Measurements from ENCODE around the gene ARHGEF4. TPM values are rescaled to one million over a fixed set of nuclear protein-coding genes. Genes with fewer than 3 reads are reported as not detected.

ARHGEF4 gene
- total RNA-seq, 1 donor from 2014 or later: 11.1 TPM

GRCh38 chr2:130819608-130820278 is 17.0 kb upstream of the ARHGEF4 start:
- Histone ChIP-seq H3K36me3 (no peaks in the 10 kb centered on the region), H3K27ac (no peak overlapping the region), H3K9me3 (no peaks in the 10 kb centered on the region), H3K4me1 (no peaks in the 10 kb centered on the region), H3K4me3 (no peak overlapping the region), H3K27me3 (peaks cover 8% of the 10 kb centered on the region)
- TF ChIP-seq CTCF (IDR thresholded peaks at IDR 0.05): no peak
- peak; percentile 44 for DNase-seq
- no peak for ATAC-seq
- intact Hi-C loops (cut with DNase I): no loop called here

GRCh38 chr2:130820279-130820861 is 16.3 kb upstream of the ARHGEF4 start:
- Histone ChIP-seq H3K9me3 (no peaks in the 10 kb centered on the region), H3K4me1 (no peaks in the 10 kb centered on the region), H3K27me3 (peaks cover 8% of the 10 kb centered on the region), H3K4me3 (no peak overlapping the region), H3K27ac (no peak overlapping the region), H3K36me3 (no peaks in the 10 kb centered on the region)
- DNase-seq (peak; percentile 49), ATAC-seq (no peak)
- intact Hi-C loops (cut with DNase I): no loop called here
- no peak for TF ChIP-seq CTCF (IDR thresholded peaks at IDR 0.05)

- ATAC-seq (no peak), DNase-seq (peak; percentile 9)
- peaks cover 5% of the 10 kb centered on the region for H3K27me3 ChIP-seq
- no peak overlapping the region for H3K4me3 ChIP-seq
- H3K4me1 ChIP-seq: no peaks in the 10 kb centered on the region
- no peaks in the 10 kb centered on the region for H3K36me3 ChIP-seq
- intact Hi-C loops (cut with DNase I): no loop called here
- TF ChIP-seq CTCF (IDR thresholded peaks at IDR 0.05): no peak
- H3K27ac ChIP-seq: no peak overlapping the region
- H3K9me3 ChIP-seq: no peaks in the 10 kb centered on the region
Observed at GRCh38 chr2:130821867-130822266, 14.8 kb upstream of the ARHGEF4 start.

GRCh38 chr2:130822766-130823165 is 13.9 kb upstream of the ARHGEF4 start:
- intact Hi-C loops (cut with DNase I): no loop called here
- peaks cover 5% of the 10 kb centered on the region for H3K27me3 ChIP-seq
- peak; percentile 54 for DNase-seq
- H3K4me3 ChIP-seq: no peak overlapping the region
- no peaks in the 10 kb centered on the region for H3K36me3 ChIP-seq
- no peak for ATAC-seq
- no peaks in the 10 kb centered on the region for H3K9me3 ChIP-seq
- H3K27ac ChIP-seq: no peak overlapping the region
- no peaks in the 10 kb centered on the region for H3K4me1 ChIP-seq
- no peak for TF ChIP-seq CTCF (IDR thresholded peaks at IDR 0.05)

GRCh38 chr2:130823171-130823885 is 13.4 kb upstream of the ARHGEF4 start:
- DNase-seq (peak; percentile 36), ATAC-seq (no peak)
- no peak for TF ChIP-seq CTCF (IDR thresholded peaks at IDR 0.05)
- Histone ChIP-seq H3K4me1 (no peaks in the 10 kb centered on the region), H3K27me3 (peaks cover 5% of the 10 kb centered on the region), H3K9me3 (no peaks in the 10 kb centered on the region), H3K36me3 (no peaks in the 10 kb centered on the region), H3K27ac (no peak overlapping the region), H3K4me3 (no peak overlapping the region)
- intact Hi-C loops (cut with DNase I): no loop called here
